ENCODE measurements around the gene ITCH. TPM values are rescaled to one million over a fixed set of nuclear protein-coding genes. Genes with fewer than 3 reads are reported as not detected.
A peak's percentile ranks its signal among the peaks of the same experiment; 100 is the strongest.

ITCH gene
- total and polyA plus RNA-seq, 7 donors: 16.3 to 60.6 (median 50.2) TPM

- H3K4me3 ChIP-seq: no peak overlapping the region
- no peaks in the 10 kb centered on the region for H3K9me3 ChIP-seq
- H3K36me3 ChIP-seq: peaks cover 15 to 78% (median 51%) of the 10 kb centered on the region in 4 donors
- peak overlapping the region in 1 of 4 donors; percentile 60 for H3K27ac ChIP-seq
- peaks cover 0 to 42% (median 41%) of the 10 kb centered on the region in 4 donors for H3K4me1 ChIP-seq
- H3K27me3 ChIP-seq: no peaks in the 10 kb centered on the region
- intact Hi-C loops (cut with DNase I): no loop called here
- WGBS, 2 donors: 78 to 85% methylated on average over 5 of the region's 5 CpGs
- DNase-seq: peak; percentile 39
- no peak for TF ChIP-seq POLR2A (IDR thresholded peaks at IDR 0.05)
- no peak for TF ChIP-seq CTCF (IDR thresholded peaks at IDR 0.05)
- no peak for TF ChIP-seq POLR2AphosphoS5 (IDR thresholded peaks at IDR 0.05)
- no peak for TF ChIP-seq EP300 (IDR thresholded peaks at IDR 0.05)
Observed at GRCh38 chr20:34530342-34530741, 167.3 kb downstream of the ITCH start.

- H3K36me3 ChIP-seq: peaks cover 24 to 89% (median 60%) of the 10 kb centered on the region in 4 donors
- DNase-seq: peak; percentile 49
- no peaks in the 10 kb centered on the region for H3K27me3 ChIP-seq
- H3K27ac ChIP-seq: no peak overlapping the region
- no peak overlapping the region for H3K4me3 ChIP-seq
- TF ChIP-seq EP300 (IDR thresholded peaks at IDR 0.05) (no peak), POLR2A (IDR thresholded peaks at IDR 0.05) (no peak), POLR2AphosphoS5 (IDR thresholded peaks at IDR 0.05) (no peak), CTCF (IDR thresholded peaks at IDR 0.05) (no peak)
- H3K4me1 ChIP-seq: peaks cover 0 to 28% (median 27%) of the 10 kb centered on the region in 4 donors
- 92 to 96% methylated on average over 8 of the region's 8 CpGs for WGBS, 2 donors
- no peaks in the 10 kb centered on the region for H3K9me3 ChIP-seq
- intact Hi-C loops (cut with DNase I): no loop called here
Observed at GRCh38 chr20:34531608-34532265, 168.7 kb downstream of the ITCH start.

GRCh38 chr20:34532320-34532719, 169.2 kb downstream of the ITCH start:
- intact Hi-C loops (cut with DNase I): no loop called here

GRCh38 chr20:34532756-34533155, 169.7 kb downstream of the ITCH start:
- peaks cover 23 to 89% (median 59%) of the 10 kb centered on the region in 4 donors for H3K36me3 ChIP-seq
- H3K27ac ChIP-seq: no peak overlapping the region
- no peaks in the 10 kb centered on the region for H3K27me3 ChIP-seq
- peaks cover 0 to 22% (median 21%) of the 10 kb centered on the region in 4 donors for H3K4me1 ChIP-seq
- TF ChIP-seq POLR2AphosphoS5 (IDR thresholded peaks at IDR 0.05) (no peak), CTCF (IDR thresholded peaks at IDR 0.05) (no peak), EP300 (IDR thresholded peaks at IDR 0.05) (no peak), POLR2A (IDR thresholded peaks at IDR 0.05) (no peak)
- no peaks in the 10 kb centered on the region for H3K9me3 ChIP-seq
- peak; percentile 37 for DNase-seq
- no peak overlapping the region for H3K4me3 ChIP-seq
- 94 to 96% methylated on average over 7 of the region's 7 CpGs for WGBS, 2 donors
- intact Hi-C loops (cut with DNase I): no loop called here

More at GRCh38 chr20:34532320-34532719, 169.2 kb downstream of the ITCH start:
- Histone ChIP-seq H3K9me3 (no peaks in the 10 kb centered on the region), H3K36me3 (peaks cover 24 to 89% (median 60%) of the 10 kb centered on the region in 4 donors), H3K4me3 (no peak overlapping the region), H3K27me3 (no peaks in the 10 kb centered on the region), H3K4me1 (peaks cover 0 to 22% (median 21%) of the 10 kb centered on the region in 4 donors), H3K27ac (no peak overlapping the region)
- DNase-seq: no peak
- TF ChIP-seq POLR2A (IDR thresholded peaks at IDR 0.05): no peak
- TF ChIP-seq EP300 (IDR thresholded peaks at IDR 0.05): no peak
- no peak for TF ChIP-seq CTCF (IDR thresholded peaks at IDR 0.05)
- TF ChIP-seq POLR2AphosphoS5 (IDR thresholded peaks at IDR 0.05): no peak
- 92 to 94% methylated on average over 8 of the region's 8 CpGs for WGBS, 2 donors

Measured in sigmoid colon (tissue), 7 donors.